ENCODE measurements around the gene FAM227B. TPM values are rescaled to one million over a fixed set of nuclear protein-coding genes. Genes with fewer than 3 reads are reported as not detected.
A peak's percentile ranks its signal among the peaks of the same experiment; 100 is the strongest.
"Not testable (repeated sequence)": the region's sequence is repeated elsewhere in the genome, so short reads cannot be mapped to it uniquely, and the experiment has no call there.

FAM227B gene
- polyA plus RNA-seq (2012; ENCODE audit: insufficient read depth, insufficient read length, low read depth), result 2.5 TPM

GRCh38 chr15:49620658-49621368 lies at the start of gene FAM227B, which contains the start of gene DTWD1:
FAM227B (minus strand) TSS chr15:49620818; CDS start chr15:49615171, 5,647 bp downstream.
DTWD1 (plus strand) TSS chr15:49621048; CDS start chr15:49625168, 4,120 bp downstream.
- DNase-seq, result peak; percentile 95
- Histone ChIP-seq H3K9me3 (no peaks in the 10 kb centered on the region), H3K27me3 (no peaks in the 10 kb centered on the region), H3K36me3 (peaks cover 8% of the 10 kb centered on the region; the same call in 1 of the 2 replicates), H3K4me3 (ENCODE audit: low read depth, low read length) (peak within 1 kb of the TSS; percentile 91), H3K4me1 (no peaks in the 10 kb centered on the region)
- TF ChIP-seq CTCF (IDR thresholded peaks at IDR 0.05; ENCODE audit: low read depth, low read length), result no peak

- Histone ChIP-seq H3K27me3 (no peaks in the 10 kb centered on the region), H3K36me3 (no peaks in the 10 kb centered on the region), H3K4me1 (no peaks in the 10 kb centered on the region), H3K4me3 (ENCODE audit: low read depth, low read length) (no peak overlapping the region), H3K9me3 (no peaks in the 10 kb centered on the region)
- no peak for TF ChIP-seq CTCF (IDR thresholded peaks at IDR 0.05; ENCODE audit: low read depth, low read length)
- no peak for DNase-seq
Measured at GRCh38 chr15:49669288-49669687, 48.7 kb upstream of the FAM227B start.

GRCh38 chr15:49666486-49666885 lies 45.9 kb upstream of the FAM227B start:
- H3K4me1 ChIP-seq; H3K9me3 ChIP-seq; H3K4me3 ChIP-seq (ENCODE audit: low read depth, low read length); H3K27me3 ChIP-seq; H3K36me3 ChIP-seq; DNase-seq: not testable (repeated sequence)

- Histone ChIP-seq H3K4me3 (ENCODE audit: low read depth, low read length) (no peak overlapping the region), H3K36me3 (no peaks in the 10 kb centered on the region), H3K27me3 (no peaks in the 10 kb centered on the region), H3K4me1 (no peaks in the 10 kb centered on the region), H3K9me3 (no peaks in the 10 kb centered on the region)
- TF ChIP-seq CTCF (IDR thresholded peaks at IDR 0.05; ENCODE audit: low read depth, low read length), result no peak
- DNase-seq, result no peak
Measured at GRCh38 chr15:49664716-49665115, 44.1 kb upstream of the FAM227B start.

DNA sequence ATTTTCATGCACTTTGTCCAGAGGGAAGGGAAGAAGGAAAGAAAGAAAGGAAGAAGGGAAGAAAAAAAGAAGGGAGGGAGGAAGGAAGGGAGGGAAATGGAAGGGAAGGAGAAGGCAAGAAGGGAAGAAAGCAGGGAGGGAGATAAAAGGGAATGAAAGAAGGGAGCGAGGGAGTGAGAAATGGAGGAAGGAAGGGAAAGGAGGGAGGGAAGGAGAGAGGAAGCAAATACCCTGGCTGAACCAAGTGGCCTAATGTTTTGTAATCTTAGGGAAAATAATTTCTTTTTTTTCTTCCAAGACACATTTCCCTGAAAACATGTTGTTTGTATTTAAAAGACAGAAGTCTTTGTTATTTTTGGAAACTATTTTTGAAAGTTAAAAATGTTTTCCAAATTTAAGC lies 36.1 kb upstream of the FAM227B start:
- Histone ChIP-seq H3K27me3 (no peaks in the 10 kb centered on the region), H3K4me1 (no peaks in the 10 kb centered on the region), H3K4me3 (ENCODE audit: low read depth, low read length) (no peak overlapping the region), H3K36me3 (no peaks in the 10 kb centered on the region), H3K9me3 (no peaks in the 10 kb centered on the region)
- no peak for TF ChIP-seq CTCF (IDR thresholded peaks at IDR 0.05; ENCODE audit: low read depth, low read length)
- DNase-seq, result no peak

DNA sequence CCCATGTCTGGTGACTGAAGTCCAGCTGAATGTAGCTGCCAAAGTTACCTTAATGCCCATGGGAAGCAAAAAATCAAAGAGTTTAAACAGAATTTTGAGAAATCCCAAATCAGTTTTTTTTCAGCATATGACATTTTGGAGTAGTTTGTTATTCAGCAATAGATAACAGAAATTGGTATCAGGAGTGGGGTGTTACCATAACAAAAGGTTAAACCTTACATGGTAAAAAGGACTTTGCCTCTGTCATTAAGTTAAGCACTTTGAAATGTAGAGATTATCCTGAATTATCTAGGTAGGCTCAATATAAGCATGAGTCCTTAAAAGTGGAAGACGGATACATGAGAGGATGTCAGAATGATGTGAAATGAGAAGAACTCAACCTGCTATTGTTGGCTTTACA lies 32.3 kb upstream of the FAM227B start:
- H3K9me3 ChIP-seq, result no peaks in the 10 kb centered on the region
- no peak for DNase-seq
- no peaks in the 10 kb centered on the region for H3K4me1 ChIP-seq
- no peak overlapping the region for H3K4me3 ChIP-seq (ENCODE audit: low read depth, low read length)
- TF ChIP-seq CTCF (IDR thresholded peaks at IDR 0.05; ENCODE audit: low read depth, low read length), result no peak
- no peaks in the 10 kb centered on the region for H3K27me3 ChIP-seq
- H3K36me3 ChIP-seq, result no peaks in the 10 kb centered on the region
